ENCODE data around the gene PLAGL1. TPM values are rescaled to one million over a fixed set of nuclear protein-coding genes. Genes with fewer than 3 reads are reported as not detected.

PLAGL1 gene
- total RNA-seq, 1 donor from 2014 or later, result 44.7 TPM

GRCh38 chr6:143992285-143992684 lies 15.8 kb downstream of the PLAGL1 start:
- TF ChIP-seq CTCF (IDR thresholded peaks at IDR 0.05), result no peak
- H3K4me3 ChIP-seq, result no peak overlapping the region
- H3K27me3 ChIP-seq (ENCODE audit: low read depth), result no peaks in the 10 kb centered on the region
- DNase-seq (no peak), ATAC-seq (no peak)
- H3K27ac ChIP-seq, result no peak overlapping the region
- intact Hi-C loops (cut with DNase I), result no loop called here
- H3K9me3 ChIP-seq, result no peaks in the 10 kb centered on the region
- no peaks in the 10 kb centered on the region for H3K4me1 ChIP-seq
- no peaks in the 10 kb centered on the region for H3K36me3 ChIP-seq

- Histone ChIP-seq H3K36me3 (no peaks in the 10 kb centered on the region), H3K27me3 (ENCODE audit: low read depth) (no peaks in the 10 kb centered on the region), H3K4me3 (no peak overlapping the region), H3K4me1 (no peaks in the 10 kb centered on the region), H3K9me3 (no peaks in the 10 kb centered on the region), H3K27ac (no peak overlapping the region)
- TF ChIP-seq CTCF (IDR thresholded peaks at IDR 0.05), result no peak
- no peak for DNase-seq
- intact Hi-C loops (cut with DNase I), result no loop called here
- no peak for ATAC-seq
Measured at GRCh38 chr6:143986463-143987065, 21.5 kb downstream of the PLAGL1 start.

GRCh38 chr6:143984666-143985065 lies 23.4 kb downstream of the PLAGL1 start:
- Histone ChIP-seq H3K4me3 (no peak overlapping the region), H3K9me3 (no peaks in the 10 kb centered on the region), H3K27me3 (ENCODE audit: low read depth) (no peaks in the 10 kb centered on the region), H3K36me3 (no peaks in the 10 kb centered on the region), H3K27ac (no peak overlapping the region), H3K4me1 (no peaks in the 10 kb centered on the region)
- DNase-seq (no peak), ATAC-seq (no peak)
- no peak for TF ChIP-seq CTCF (IDR thresholded peaks at IDR 0.05)
- intact Hi-C loops (cut with DNase I), result no loop called here

GRCh38 chr6:143982968-143983367 lies 25.1 kb downstream of the PLAGL1 start:
- intact Hi-C loops (cut with DNase I), result no loop called here
- no peaks in the 10 kb centered on the region for H3K27me3 ChIP-seq (ENCODE audit: low read depth)
- H3K36me3 ChIP-seq, result no peaks in the 10 kb centered on the region
- ATAC-seq (no peak), DNase-seq (no peak)
- TF ChIP-seq CTCF (IDR thresholded peaks at IDR 0.05), result no peak
- no peak overlapping the region for H3K4me3 ChIP-seq
- H3K27ac ChIP-seq, result no peak overlapping the region
- no peaks in the 10 kb centered on the region for H3K4me1 ChIP-seq
- no peaks in the 10 kb centered on the region for H3K9me3 ChIP-seq

GRCh38 chr6:143980921-143981320 lies 27.1 kb downstream of the PLAGL1 start:
- Histone ChIP-seq H3K4me3 (no peak overlapping the region), H3K36me3 (no peaks in the 10 kb centered on the region), H3K9me3 (no peaks in the 10 kb centered on the region), H3K4me1 (no peaks in the 10 kb centered on the region), H3K27me3 (ENCODE audit: low read depth) (no peaks in the 10 kb centered on the region), H3K27ac (no peak overlapping the region)
- DNase-seq, result no peak
- intact Hi-C loops (cut with DNase I), result no loop called here
- no peak for TF ChIP-seq CTCF (IDR thresholded peaks at IDR 0.05)
- ATAC-seq, result no peak

Data from lower lobe of right lung (tissue), 2 donors.